Measurements from ENCODE around the gene IL4I1. TPM values are rescaled to one million over a fixed set of nuclear protein-coding genes. Genes with fewer than 3 reads are reported as not detected.

The IL4I1 gene
- total and polyA plus RNA-seq, 2 of the 8 experiments (the other 6 are each of a cell fraction or from before 2014, with no cell fraction given), result 0.41 to 0.76 TPM

DNA sequence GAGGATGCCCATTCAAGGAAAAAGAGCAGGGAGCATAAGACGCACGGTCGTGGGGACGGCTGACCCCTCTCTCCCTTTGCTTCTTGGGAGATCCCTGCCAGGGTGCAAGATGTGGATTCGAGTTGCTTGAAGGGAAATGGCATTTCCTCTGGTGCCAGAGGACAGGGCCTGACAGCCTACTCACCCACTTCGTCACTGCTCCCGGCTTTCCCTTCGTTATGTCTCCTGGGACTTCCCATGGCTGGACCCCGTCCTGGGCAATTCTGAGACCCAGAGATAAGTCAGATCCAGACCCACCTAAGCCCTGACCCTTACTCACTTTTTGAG is 18.0 kb downstream of the IL4I1 start (continued):
- TF ChIP-seq, protein P1, sequence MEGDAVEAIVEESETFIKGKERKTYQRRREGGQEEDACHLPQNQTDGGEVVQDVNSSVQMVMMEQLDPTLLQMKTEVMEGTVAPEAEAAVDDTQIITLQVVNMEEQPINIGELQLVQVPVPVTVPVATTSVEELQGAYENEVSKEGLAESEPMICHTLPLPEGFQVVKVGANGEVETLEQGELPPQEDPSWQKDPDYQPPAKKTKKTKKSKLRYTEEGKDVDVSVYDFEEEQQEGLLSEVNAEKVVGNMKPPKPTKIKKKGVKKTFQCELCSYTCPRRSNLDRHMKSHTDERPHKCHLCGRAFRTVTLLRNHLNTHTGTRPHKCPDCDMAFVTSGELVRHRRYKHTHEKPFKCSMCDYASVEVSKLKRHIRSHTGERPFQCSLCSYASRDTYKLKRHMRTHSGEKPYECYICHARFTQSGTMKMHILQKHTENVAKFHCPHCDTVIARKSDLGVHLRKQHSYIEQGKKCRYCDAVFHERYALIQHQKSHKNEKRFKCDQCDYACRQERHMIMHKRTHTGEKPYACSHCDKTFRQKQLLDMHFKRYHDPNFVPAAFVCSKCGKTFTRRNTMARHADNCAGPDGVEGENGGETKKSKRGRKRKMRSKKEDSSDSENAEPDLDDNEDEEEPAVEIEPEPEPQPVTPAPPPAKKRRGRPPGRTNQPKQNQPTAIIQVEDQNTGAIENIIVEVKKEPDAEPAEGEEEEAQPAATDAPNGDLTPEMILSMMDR (IDR thresholded peaks at IDR 0.05; ENCODE audit: control extremely low read depth in 1 of 3, insufficient read depth in 1 of 3, low read depth in 1 of 3, low read length in 3 of 3), result no peak
- TF ChIP-seq POLR2AphosphoS5 (IDR thresholded peaks at IDR 0.05; ENCODE audit: low read depth, low read length), result no peak
- TF ChIP-seq POLR2A (IDR thresholded peaks at IDR 0.05; ENCODE audit: control extremely low read depth in 1 of 2, low read depth in 2 of 2, low read length in 2 of 2), result no peak

All from H1 (cell line).